SJCRH30 (cell line): ENCODE measurements around the gene KNL1. TPM values are rescaled to one million over a fixed set of nuclear protein-coding genes. Genes with fewer than 3 reads are reported as not detected.
A peak's percentile ranks its signal among the peaks of the same experiment; 100 is the strongest.

Experiments
- DNase-seq, 2 experiments: peaks; one replicate each; pipeline ENCODE4 v3.0.0-alpha.2; 2015 to 2020
- H3K27ac ChIP-seq: fragments of 250-450 bp; sonication (Bioruptor Pico); 2 replicates; pipeline ENCODE4 v1.5.1; 2020; ENCODE audit warnings: mild to moderate bottlenecking, moderate library complexity
- H3K27me3 ChIP-seq: fragments of 250-450 bp; sonication (Bioruptor Pico); 2 replicates; pipeline ENCODE4 v1.5.1; 2020; ENCODE audit warnings: mild to moderate bottlenecking, moderate library complexity
- H3K36me3 ChIP-seq: fragments of 250-450 bp; sonication (Bioruptor Pico); 2 replicates; pipeline ENCODE4 v1.5.1; 2020; ENCODE audit warnings: mild to moderate bottlenecking, moderate library complexity
- H3K4me1 ChIP-seq: fragments of 250-450 bp; sonication (Bioruptor Pico); 2 replicates; pipeline ENCODE4 v1.5.1; 2020; ENCODE audit warnings: mild to moderate bottlenecking, moderate library complexity
- H3K4me3 ChIP-seq: fragments of 250-450 bp; sonication (Bioruptor Pico); 2 replicates; pipeline ENCODE4 v1.5.1; 2020; ENCODE audit warnings: mild to moderate bottlenecking, moderate library complexity
- H3K9me3 ChIP-seq: fragments of 250-450 bp; sonication (Bioruptor Pico); replicated peaks from 2 replicates; pipeline ENCODE4 v1.5.1; 2020; ENCODE audit warnings: mild to moderate bottlenecking, moderate library complexity
- total RNA-seq: library from RNA; depleted of rRNA; stranded (reverse); fragments of >200 nt; shearing (Covaris generic); gene quantifications from 2 replicates; pipeline ENCODE4 v1.2.3, GENCODE V29; 2014; rRNA removed

KNL1 gene
- total RNA-seq, 1 experiment from 2014 or later = 100 TPM

DNA sequence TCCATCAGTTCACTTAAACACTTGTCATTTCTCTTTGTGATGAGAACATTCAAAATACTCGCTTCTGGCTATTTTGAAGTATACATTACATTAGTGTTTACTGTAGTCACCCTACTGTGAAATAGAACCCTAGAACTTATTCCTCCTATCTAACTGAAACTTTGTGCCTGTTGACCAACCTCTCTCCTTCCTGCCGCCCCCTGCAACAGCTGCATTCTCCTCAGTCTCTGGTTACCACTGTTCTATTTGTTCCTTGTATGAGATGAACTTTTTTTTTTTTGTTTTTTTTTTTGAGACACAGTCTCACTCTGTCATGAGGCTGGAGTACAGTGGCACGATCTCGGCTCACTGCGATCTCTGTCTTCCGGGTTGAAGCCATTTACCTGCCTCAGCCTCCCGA lies 103.9 kb downstream of the KNL1 start:
- Histone ChIP-seq H3K4me1 (peaks cover 5% of the 10 kb centered on the region), H3K36me3 (peaks cover 30% of the 10 kb centered on the region), H3K9me3 (no peaks in the 10 kb centered on the region), H3K4me3 (no peak overlapping the region), H3K27me3 (no peaks in the 10 kb centered on the region), H3K27ac (peak overlapping the region; percentile 0; the same call in 1 of the 2 replicates)
- peak; percentile 73 to 85 for DNase-seq

GRCh38 chr15:40702077-40702476 lies 108.0 kb downstream of the KNL1 start:
- H3K4me3 ChIP-seq = no peak overlapping the region
- DNase-seq = peak in 1 of 2 experiments; percentile 25
- H3K4me1 ChIP-seq = peaks cover 5% of the 10 kb centered on the region
- no peak overlapping the region for H3K27ac ChIP-seq
- peaks cover 64% of the 10 kb centered on the region for H3K36me3 ChIP-seq
- no peaks in the 10 kb centered on the region for H3K9me3 ChIP-seq
- H3K27me3 ChIP-seq = no peaks in the 10 kb centered on the region

- Histone ChIP-seq H3K4me3 (no peak overlapping the region), H3K36me3 (peaks cover 69% of the 10 kb centered on the region), H3K4me1 (no peaks in the 10 kb centered on the region), H3K27ac (no peak overlapping the region), H3K27me3 (no peaks in the 10 kb centered on the region), H3K9me3 (no peaks in the 10 kb centered on the region)
- no peak for DNase-seq
Measured at GRCh38 chr15:40706121-40706520, 112.1 kb downstream of the KNL1 start.

Other genes starting within 250 kb of the KNL1 start
- not detected in 2 replicates for gene PHGR1, start 243.2 kb upstream of the KNL1 start, total RNA-seq
- 0.22 and 0.38 TPM in 2 replicates for gene DISP2, start 236.0 kb upstream of the KNL1 start, total RNA-seq
- 92.2 and 93.9 TPM in 2 replicates for gene KNSTRN, start 211.5 kb upstream of the KNL1 start, total RNA-seq
- 34.9 and 36.7 TPM in 2 replicates for gene IVD, start 188.5 kb upstream of the KNL1 start, total RNA-seq
- 10.9 and 11.0 TPM in 2 replicates for gene BAHD1, start 153.3 kb upstream of the KNL1 start, total RNA-seq
- 36.7 and 39.4 TPM in 2 replicates for gene CHST14, start 123.3 kb upstream of the KNL1 start, total RNA-seq
- gene CCDC32, start 29.2 kb upstream of the KNL1 start, total RNA-seq = 15.3 and 16.8 TPM in 2 replicates
- 17.0 and 19.0 TPM in 2 replicates for gene RPUSD2, start 24.9 kb upstream of the KNL1 start, total RNA-seq
- 37.5 and 48.0 TPM in 2 replicates for gene RAD51, start 100.9 kb downstream of the KNL1 start, total RNA-seq
- 19.3 and 19.6 TPM in 2 replicates for gene RMDN3, start 161.0 kb downstream of the KNL1 start, total RNA-seq
- gene GCHFR, start 169.8 kb downstream of the KNL1 start, total RNA-seq = not detected in 2 replicates
- gene C15orf62, start 175.7 kb downstream of the KNL1 start, total RNA-seq = 0.10 and 0.14 TPM in 2 replicates
- gene ZFYVE19, start 212.8 kb downstream of the KNL1 start, total RNA-seq = 10.6 and 14.1 TPM in 2 replicates
- gene DNAJC17, start 213.2 kb downstream of the KNL1 start, total RNA-seq = 35.0 and 43.5 TPM in 2 replicates
- gene PPP1R14D, start 234.5 kb downstream of the KNL1 start, total RNA-seq = not detected in 2 replicates
- gene SPINT1, start 249.8 kb downstream of the KNL1 start, total RNA-seq = not detected in 2 replicates